ENCODE measurements around the gene SOWAHA. TPM values are rescaled to one million over a fixed set of nuclear protein-coding genes. Genes with fewer than 3 reads are reported as not detected.
"Not testable (repeated sequence)": the region's sequence is repeated elsewhere in the genome, so short reads cannot be mapped to it uniquely, and the experiment has no call there.

SOWAHA gene
- total RNA-seq, 1 donor from 2014 or later: 0.65 TPM

DNA sequence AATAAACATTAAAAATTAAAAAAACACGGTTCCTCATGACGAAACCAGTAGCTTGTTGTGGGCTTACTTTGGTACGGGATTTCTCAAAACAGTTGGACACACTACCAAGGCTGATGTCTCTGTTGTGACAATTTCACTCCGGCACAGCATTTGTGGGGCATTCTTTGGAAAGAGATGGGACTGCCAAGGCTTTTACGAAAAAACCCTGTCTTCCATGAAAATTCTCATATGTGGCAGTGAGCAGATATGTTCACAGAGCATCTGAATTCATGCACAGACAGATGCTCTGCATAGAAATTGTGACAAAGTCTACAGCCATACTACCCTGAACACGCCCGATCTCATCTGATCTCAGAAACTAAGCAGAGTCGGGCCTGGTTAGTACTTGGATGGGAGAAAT lies 35.2 kb downstream of the SOWAHA start:
- Mint-ChIP-seq H3K27me3 (peaks cover 3% of the 10 kb centered on the region), H3K4me1 (no peaks in the 10 kb centered on the region), H3K9me3 (no peaks in the 10 kb centered on the region), H3K4me3 (no peak overlapping the region), H3K27ac (no peak overlapping the region), H3K36me3 (ENCODE audit: low read depth) (no peaks in the 10 kb centered on the region)
- intact Hi-C loops (cut with micrococcal nuclease): no loop called here
- no peak for DNase-seq

DNA sequence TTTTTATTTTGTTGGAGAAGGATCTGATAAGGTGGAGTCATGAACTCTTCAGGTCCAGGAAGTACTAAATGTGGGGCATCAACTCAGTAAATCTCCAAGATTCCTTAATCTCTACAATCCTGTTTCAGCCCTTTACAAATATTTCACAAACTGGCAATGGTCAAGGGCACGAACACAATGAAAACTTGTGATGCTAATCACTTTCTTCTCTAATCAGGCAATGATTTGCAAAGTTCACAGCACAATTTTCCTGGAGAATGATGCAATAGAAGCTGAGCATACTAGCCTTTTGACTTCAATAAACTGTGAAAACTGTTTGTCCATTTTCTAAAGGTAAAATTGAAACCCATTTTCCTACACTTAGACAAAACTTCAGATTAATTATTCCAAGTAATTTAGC lies 36.2 kb downstream of the SOWAHA start:
- intact Hi-C loops (cut with micrococcal nuclease): no loop called here
- Mint-ChIP-seq H3K27me3 (peaks cover 3% of the 10 kb centered on the region), H3K4me3 (no peak overlapping the region), H3K36me3 (ENCODE audit: low read depth) (no peaks in the 10 kb centered on the region), H3K4me1 (peaks cover 2% of the 10 kb centered on the region), H3K27ac (no peak overlapping the region), H3K9me3 (no peaks in the 10 kb centered on the region)
- DNase-seq: no peak

DNA sequence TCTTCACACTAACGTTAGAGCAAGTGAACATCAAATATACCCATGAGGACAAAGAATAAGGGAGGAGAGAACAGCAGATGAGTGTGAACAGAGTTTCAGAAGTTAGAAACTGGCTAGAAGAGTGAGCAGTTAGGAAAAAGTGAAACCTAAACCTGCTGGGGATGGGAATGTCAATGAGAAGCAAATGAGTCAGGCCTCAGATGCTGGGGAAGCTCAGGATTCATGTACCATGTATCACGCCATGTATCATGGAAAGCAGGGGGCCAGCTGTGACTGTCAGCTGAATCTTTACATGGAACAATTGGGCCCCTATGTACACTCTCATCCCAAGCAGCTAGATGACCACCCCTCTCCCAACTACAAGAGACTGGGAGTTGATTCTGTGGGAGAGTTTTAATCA lies 37.0 kb downstream of the SOWAHA start:
- intact Hi-C loops (cut with micrococcal nuclease): no loop called here
- H3K27ac Mint-ChIP-seq: no peak overlapping the region
- H3K27me3 Mint-ChIP-seq: peaks cover 5% of the 10 kb centered on the region
- no peaks in the 10 kb centered on the region for H3K36me3 Mint-ChIP-seq (ENCODE audit: low read depth)
- H3K9me3 Mint-ChIP-seq: no peaks in the 10 kb centered on the region
- DNase-seq: no peak
- H3K4me3 Mint-ChIP-seq: no peak overlapping the region
- H3K4me1 Mint-ChIP-seq: peaks cover 2% of the 10 kb centered on the region

DNA sequence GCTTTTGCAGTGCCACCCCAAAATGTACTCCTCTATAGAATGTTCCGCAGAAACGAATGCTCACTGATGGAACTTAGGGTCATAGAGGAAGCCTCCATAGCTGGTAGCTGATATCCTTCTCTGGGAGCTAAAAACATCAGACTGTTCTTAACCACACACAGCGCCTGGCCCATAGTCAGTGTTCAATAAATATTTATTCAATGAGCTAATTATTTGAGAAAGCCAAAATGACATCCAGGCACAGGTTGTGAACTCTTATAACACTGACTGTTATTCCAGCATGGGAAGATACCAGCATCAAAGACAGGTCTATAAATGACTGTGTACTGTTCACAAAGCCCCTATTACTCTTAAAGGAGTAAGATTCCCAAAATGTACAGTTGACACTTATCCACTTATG lies 40.2 kb downstream of the SOWAHA start:
- H3K4me3 Mint-ChIP-seq: no peak overlapping the region
- H3K27ac Mint-ChIP-seq: no peak overlapping the region
- peaks cover 3% of the 10 kb centered on the region for H3K9me3 Mint-ChIP-seq
- H3K27me3 Mint-ChIP-seq: peaks cover 4% of the 10 kb centered on the region
- peaks cover 2% of the 10 kb centered on the region for H3K4me1 Mint-ChIP-seq
- H3K36me3 Mint-ChIP-seq (ENCODE audit: low read depth): no peaks in the 10 kb centered on the region
- intact Hi-C loops (cut with micrococcal nuclease): no loop called here
- no peak for DNase-seq

DNA sequence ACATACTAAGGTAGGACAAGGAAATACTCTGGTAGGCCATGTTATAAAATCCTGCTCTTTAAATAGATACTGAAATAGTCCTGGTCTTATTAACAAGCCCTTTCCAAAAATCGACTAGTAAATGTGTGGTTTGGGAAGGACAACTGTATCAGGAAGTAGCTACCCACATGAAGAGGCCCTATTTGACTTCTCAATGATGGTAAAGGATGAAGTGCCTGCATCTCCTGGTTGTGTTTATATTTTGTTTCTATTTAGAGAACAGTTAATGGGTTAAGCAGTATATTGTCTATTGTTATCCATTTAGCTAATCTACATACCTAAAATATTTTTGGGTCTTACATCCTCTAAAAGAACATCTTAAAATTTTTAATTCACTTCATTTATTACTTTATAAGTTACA lies 40.7 kb downstream of the SOWAHA start:
- H3K36me3 Mint-ChIP-seq (ENCODE audit: low read depth): no peaks in the 10 kb centered on the region
- H3K27me3 Mint-ChIP-seq: peaks cover 5% of the 10 kb centered on the region
- H3K4me3 Mint-ChIP-seq: no peak overlapping the region
- H3K4me1 Mint-ChIP-seq: peaks cover 2% of the 10 kb centered on the region
- intact Hi-C loops (cut with micrococcal nuclease): no loop called here
- no peak overlapping the region for H3K27ac Mint-ChIP-seq
- H3K9me3 Mint-ChIP-seq: peaks cover 3% of the 10 kb centered on the region
- no peak for DNase-seq

DNA sequence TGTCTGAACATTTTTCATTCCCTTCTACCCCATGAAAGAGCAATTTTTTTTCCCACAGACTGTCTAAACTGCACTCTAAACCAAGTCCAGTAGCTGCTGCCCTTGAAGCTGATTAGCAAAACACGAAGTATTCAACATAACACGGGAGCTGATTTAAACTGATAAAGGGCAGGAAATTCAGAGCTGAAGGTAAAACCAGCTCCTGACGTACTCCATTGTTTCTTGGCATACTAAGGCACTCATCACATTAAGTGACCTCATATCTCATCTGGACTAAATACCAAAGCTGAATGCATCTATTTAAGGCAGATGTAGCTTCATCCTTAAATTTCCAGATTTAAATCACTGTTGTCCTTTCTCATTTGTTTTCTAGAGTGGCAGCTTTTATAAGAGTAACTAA lies 41.2 kb downstream of the SOWAHA start:
- Mint-ChIP-seq H3K36me3 (ENCODE audit: low read depth) (no peaks in the 10 kb centered on the region), H3K27ac (no peak overlapping the region), H3K9me3 (peaks cover 3% of the 10 kb centered on the region), H3K4me1 (peaks cover 2% of the 10 kb centered on the region), H3K4me3 (no peak overlapping the region), H3K27me3 (peaks cover 5% of the 10 kb centered on the region)
- DNase-seq: no peak
- intact Hi-C loops (cut with micrococcal nuclease): no loop called here

DNA sequence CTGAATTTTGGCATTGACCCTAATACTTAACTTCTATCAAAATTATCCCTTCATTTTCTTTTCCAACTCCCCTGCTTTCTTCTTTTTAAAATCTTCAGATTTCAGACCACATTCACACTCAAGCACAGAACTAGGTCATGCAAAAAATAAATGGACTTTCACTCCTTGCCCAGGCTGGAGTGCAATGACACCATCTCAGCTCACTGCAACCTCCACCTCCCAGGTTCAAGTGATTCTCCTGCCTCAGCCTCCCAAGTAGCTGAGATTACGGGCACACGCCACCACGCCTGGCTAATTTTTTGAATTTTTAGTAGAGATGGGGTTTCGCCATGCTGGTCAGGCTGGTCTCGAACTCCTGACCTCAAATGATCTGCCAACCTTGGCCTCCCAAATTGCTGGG lies 41.9 kb downstream of the SOWAHA start:
- H3K36me3 Mint-ChIP-seq (ENCODE audit: low read depth); H3K9me3 Mint-ChIP-seq; H3K27ac Mint-ChIP-seq; H3K4me1 Mint-ChIP-seq; H3K27me3 Mint-ChIP-seq; intact Hi-C loops (cut with micrococcal nuclease); H3K4me3 Mint-ChIP-seq; DNase-seq: not testable (repeated sequence)

DNA sequence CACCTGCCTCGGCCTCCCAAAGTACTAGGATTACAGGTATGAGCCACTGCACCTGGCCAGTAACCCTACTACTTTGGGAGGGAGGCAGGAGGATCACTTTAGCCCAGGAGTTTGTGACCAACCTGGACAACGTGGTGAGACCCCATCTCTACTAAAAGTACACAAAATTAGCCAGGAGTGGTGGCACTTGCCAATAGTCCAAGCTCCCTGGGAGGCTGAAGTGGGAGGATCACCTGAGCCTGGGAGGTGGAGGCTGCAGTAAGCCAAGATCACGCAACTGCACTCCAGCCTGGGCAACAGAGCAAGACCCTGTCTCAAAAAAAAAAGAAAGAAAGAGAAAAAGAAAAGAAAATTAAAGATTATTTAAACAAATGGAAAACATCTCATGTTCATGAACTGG lies 42.9 kb downstream of the SOWAHA start:
- peaks cover 3% of the 10 kb centered on the region for H3K9me3 Mint-ChIP-seq

DNA sequence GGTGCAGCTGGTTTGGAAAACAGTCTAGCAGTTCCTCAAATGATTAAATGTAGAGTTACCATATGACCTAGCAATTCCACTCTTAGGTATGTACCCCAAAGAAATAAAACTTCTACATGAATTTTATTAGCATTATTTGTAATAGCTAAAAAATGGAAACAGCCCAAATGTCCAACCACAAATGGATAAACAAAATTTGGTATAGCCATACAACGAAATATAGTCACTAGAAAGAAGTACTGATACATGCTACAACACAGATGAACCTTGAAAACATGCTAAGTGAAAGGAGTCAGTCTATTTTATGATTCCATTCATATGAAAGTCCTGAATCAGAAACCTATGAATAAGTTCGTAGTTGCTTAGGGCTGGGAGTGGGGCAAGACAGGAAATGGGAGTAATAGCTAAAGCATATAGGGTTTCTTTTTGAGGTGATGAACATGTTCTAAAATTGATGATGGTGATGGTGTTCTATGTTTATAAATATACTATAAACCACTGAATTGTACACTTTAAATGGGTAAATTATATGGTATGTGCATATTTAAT lies 46.9 kb downstream of the SOWAHA start:
- intact Hi-C loops (cut with micrococcal nuclease): no loop called here
- H3K4me1 Mint-ChIP-seq: peaks cover 2% of the 10 kb centered on the region
- no peaks in the 10 kb centered on the region for H3K36me3 Mint-ChIP-seq (ENCODE audit: low read depth)
- DNase-seq: no peak
- peaks cover 16% of the 10 kb centered on the region for H3K27me3 Mint-ChIP-seq
- peaks cover 3% of the 10 kb centered on the region for H3K9me3 Mint-ChIP-seq
- H3K4me3 Mint-ChIP-seq: no peak overlapping the region
- no peak overlapping the region for H3K27ac Mint-ChIP-seq

More for the DNA sequence above, 42.9 kb downstream of the SOWAHA start:
- Mint-ChIP-seq H3K4me3 (no peak overlapping the region), H3K4me1 (peaks cover 4% of the 10 kb centered on the region), H3K27ac (no peak overlapping the region), H3K36me3 (ENCODE audit: low read depth) (no peaks in the 10 kb centered on the region), H3K27me3 (peaks cover 9% of the 10 kb centered on the region)
- intact Hi-C loops (cut with micrococcal nuclease): no loop called here
- no peak for DNase-seq

DNA sequence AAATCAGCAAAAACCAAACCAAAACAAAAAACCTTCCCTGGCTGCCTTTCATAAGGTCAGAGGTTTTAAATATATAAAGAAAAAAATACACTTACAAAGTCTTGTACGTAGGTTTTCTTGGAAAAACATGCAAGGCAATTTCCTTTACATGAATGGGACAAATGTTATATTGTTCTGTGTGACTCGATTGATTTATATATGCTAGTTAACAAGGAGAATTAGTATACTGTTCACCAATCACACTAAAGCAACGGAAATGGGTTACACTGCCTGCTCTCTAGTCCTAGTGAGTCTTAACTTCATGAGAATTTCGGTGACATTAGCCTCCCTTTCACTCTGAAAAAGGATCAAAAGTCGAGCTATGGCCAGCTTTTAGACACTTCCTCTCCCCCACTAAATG lies 47.6 kb downstream of the SOWAHA start:
- Mint-ChIP-seq H3K9me3 (peaks cover 3% of the 10 kb centered on the region), H3K4me3 (no peak overlapping the region), H3K4me1 (peaks cover 8% of the 10 kb centered on the region), H3K27me3 (peaks cover 16% of the 10 kb centered on the region), H3K27ac (no peak overlapping the region), H3K36me3 (ENCODE audit: low read depth) (no peaks in the 10 kb centered on the region)
- intact Hi-C loops (cut with micrococcal nuclease): no loop called here
- DNase-seq: no peak

DNA sequence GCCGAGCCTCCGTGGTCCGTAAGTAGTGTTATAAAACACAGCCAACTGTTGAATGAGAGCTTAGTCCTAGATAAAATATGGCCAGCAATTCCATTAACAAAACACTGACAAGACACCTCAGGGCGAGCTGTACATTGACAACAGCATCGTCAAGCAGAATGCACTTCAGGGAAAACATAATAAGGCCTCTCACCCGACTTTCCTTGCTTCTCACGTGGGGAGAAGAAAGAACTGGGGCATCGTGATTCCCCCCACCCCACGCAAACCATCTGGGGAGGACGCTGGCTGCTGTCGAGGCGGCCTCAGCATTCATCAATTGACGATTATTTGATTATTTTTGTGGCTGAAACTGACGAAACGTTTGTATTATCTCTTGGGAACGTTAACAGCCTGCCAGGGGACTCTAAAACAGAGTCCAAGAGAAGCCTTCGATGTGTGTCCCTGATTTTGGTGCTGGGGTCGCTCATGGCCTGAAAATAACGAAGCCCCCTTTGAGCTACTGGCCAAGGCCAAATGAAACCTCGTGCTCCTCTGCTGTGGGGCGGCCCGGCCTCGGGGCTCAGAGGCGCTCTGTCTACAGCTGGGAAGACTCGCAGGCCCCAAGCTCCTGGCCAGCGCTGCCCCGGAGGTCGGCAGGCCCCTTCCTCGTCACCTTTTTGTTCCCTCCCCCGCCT lies 52.7 kb downstream of the SOWAHA start:
- Mint-ChIP-seq H3K4me1 (peaks cover 24% of the 10 kb centered on the region), H3K4me3 (peak overlapping the region; percentile 95), H3K9me3 (no peaks in the 10 kb centered on the region), H3K36me3 (ENCODE audit: low read depth) (peaks cover 31% of the 10 kb centered on the region), H3K27ac (peak overlapping the region; percentile 99), H3K27me3 (peaks cover 10% of the 10 kb centered on the region)
- intact Hi-C loops (cut with micrococcal nuclease): loop anchor here (1.0 to 5.0 kb wide), 5 partner anchors 36 to 1069 kb away; partner anchors contain the start of genes FNIP1, KIF3A and SHROOM1
- no peak for DNase-seq

Other genes starting within 250 kb of the SOWAHA start
- 231 and 239 TPM in 2 replicates for gene IL13, start 155.1 kb upstream of the SOWAHA start, total RNA-seq
- gene IL4, start 139.3 kb upstream of the SOWAHA start, total RNA-seq: 20.5 and 21.2 TPM in 2 replicates
- gene KIF3A, start 75.8 kb upstream of the SOWAHA start, total RNA-seq: 44.2 and 51.9 TPM in 2 replicates
- gene CCNI2, start 65.9 kb upstream of the SOWAHA start, total RNA-seq: 39.5 and 42.7 TPM in 2 replicates
- gene SEPTIN8, start 36.1 kb upstream of the SOWAHA start, total RNA-seq: 43.8 and 45.4 TPM in 2 replicates
- 5.3 and 7.4 TPM in 2 replicates for gene SHROOM1, start 17.3 kb downstream of the SOWAHA start, total RNA-seq
- 0.30 and 0.45 TPM in 2 replicates for gene GDF9, start 53.2 kb downstream of the SOWAHA start, total RNA-seq
- gene UQCRQ, start 53.3 kb downstream of the SOWAHA start, total RNA-seq: 454 and 464 TPM in 2 replicates
- gene LEAP2, start 60.4 kb downstream of the SOWAHA start, total RNA-seq: 4.7 and 6.0 TPM in 2 replicates
- 32.3 and 32.7 TPM in 2 replicates for gene AFF4, start 150.3 kb downstream of the SOWAHA start, total RNA-seq
- gene ZCCHC10, start 213.2 kb downstream of the SOWAHA start, total RNA-seq: 32.2 and 36.0 TPM in 2 replicates
- 267 and 270 TPM in 2 replicates for gene HSPA4, start 238.7 kb downstream of the SOWAHA start, total RNA-seq